OCI-LY7 (cell line): ENCODE data around the gene NTM. TPM values are rescaled to one million over a fixed set of nuclear protein-coding genes. Genes with fewer than 3 reads are reported as not detected.

Source experiments
- BruUV-seq: library from RNA; stranded (reverse); fragments of 400-500 nt; replicated peaks from 2 replicates; lab custom pipeline; 2021; lab: Mats Ljungman, UMichigan
- CTCF ChIA-PET: fragments of 300-600 bp; sonication (Branson Sonifier 250); formaldehyde crosslinking; loops from one replicate; lab custom pipeline; 2022; ENCODE audit warnings: antibody characterized with exemption; ENCODE audit not compliant: unreplicated experiment; lab: Charles Lee
- POLR2A ChIA-PET: fragments of 300-600 bp; sonication (Branson Sonifier 250); formaldehyde crosslinking; loops from one replicate; lab custom pipeline; 2022; ENCODE audit warnings: antibody characterized with exemption; lab: Charles Lee
- DNase-seq: peaks from one replicate; pipeline ENCODE4 v3.0.0-alpha.2; 2015; ENCODE audit warnings: low spot score
- H2AFZ ChIP-seq: fragments of 200-600 bp; sonication (generic), shearing (Covaris generic); 2 replicates; pipeline ENCODE4 v1.6.1; 2014; ENCODE audit warnings: mild to moderate bottlenecking, antibody characterized with exemption, low read length, moderate library complexity
- H3K27ac ChIP-seq: fragments of 200-600 bp; sonication (generic); 2 replicates; pipeline ENCODE4 v1.5.1; 2014; ENCODE audit warnings: mixed run types, low read depth, mild to moderate bottlenecking, moderate library complexity, low read length, inconsistent platforms; ENCODE audit not compliant: poor library complexity, severe bottlenecking
- H3K36me3 ChIP-seq: fragments of 200-600 bp; sonication (generic); 2 replicates; pipeline ENCODE4 v1.6.1; 2014; ENCODE audit warnings: mild to moderate bottlenecking, antibody characterized with exemption, low read length, moderate library complexity, mixed read lengths; ENCODE audit not compliant: insufficient read depth
- H3K4me1 ChIP-seq: fragments of 200-600 bp; sonication (generic); 2 replicates; pipeline ENCODE4 v1.5.1; 2014; ENCODE audit warnings: mild to moderate bottlenecking, low read length; ENCODE audit not compliant: insufficient read depth, poor library complexity, severe bottlenecking
- H3K4me2 ChIP-seq: fragments of 200-600 bp; sonication (generic); 2 replicates; pipeline ENCODE4 v1.6.1; 2014; ENCODE audit warnings: mild to moderate bottlenecking, low read length
- H3K4me3 ChIP-seq: fragments of 200-600 bp; sonication (generic); 2 replicates; pipeline ENCODE4 v1.5.1; 2014; ENCODE audit warnings: mild to moderate bottlenecking, low read depth, low read length; ENCODE audit not compliant: poor library complexity, severe bottlenecking
- H3K79me2 ChIP-seq: fragments of 200-600 bp; sonication (generic); 2 replicates; pipeline ENCODE4 v1.6.1; 2016; ENCODE audit warnings: low read depth, mild to moderate bottlenecking, low read length, moderate library complexity, mixed read lengths; ENCODE audit not compliant: insufficient read depth
- H3K9me2 ChIP-seq: fragments of 200-600 bp; sonication (generic); 2 replicates; pipeline ENCODE4 v1.6.1; 2016; ENCODE audit warnings: mild to moderate bottlenecking, low read length, mixed read lengths; ENCODE audit not compliant: insufficient read depth
- H3K9me3 ChIP-seq: fragments of 200-600 bp; sonication (generic); 2 replicates; pipeline ENCODE4 v1.6.1; 2014; ENCODE audit warnings: mild to moderate bottlenecking, mixed run types, low read length, mixed read lengths
- H4K20me1 ChIP-seq: fragments of 200-600 bp; sonication (generic); 2 replicates; pipeline ENCODE4 v1.6.1; 2014; ENCODE audit warnings: mild to moderate bottlenecking, antibody characterized with exemption, low read length, moderate library complexity, mixed read lengths; ENCODE audit not compliant: insufficient read depth
- CTCF ChIP-seq: fragments of 200-600 bp; sonication (generic); conservative IDR thresholded peaks from 2 replicates; pipeline ENCODE4 v1.5.1; 2014; ENCODE audit warnings: mild to moderate bottlenecking, antibody characterized with exemption, low read length, moderate library complexity, mixed read lengths
- EZH2phosphoT487 ChIP-seq: fragments of 200-600 bp; sonication (generic); IDR thresholded peaks from 2 replicates; pipeline ENCODE4 v1.6.1; 2018; ENCODE audit warnings: low read depth, borderline replicate concordance, mild to moderate bottlenecking, mixed run types, antibody characterized with exemption, low read length, moderate library complexity, mixed read lengths
- intact Hi-C: fragments of 100-400 bp; cut with micrococcal nuclease; formaldehyde crosslinking; loops from one replicate; pipeline ENCODE4 v1.10.0; 2022; ENCODE audit not compliant: unreplicated experiment
- total RNA-seq, 2 experiments: library from RNA; depleted of rRNA in 1 of 2; stranded (reverse); fragments of >200 nt in 1 of 2; shearing (Covaris generic) in 1 of 2; gene quantifications; 2 replicates each; pipeline ENCODE4 v1.2.3, GENCODE V29; 2014 to 2022

NTM gene
- total RNA-seq, 2 experiments from 2014 or later, result not detected

GRCh38 chr11:131839326-131839725 is 468.9 kb downstream of the NTM start:
- Histone ChIP-seq H3K9me3 (no peaks in the 10 kb centered on the region), H4K20me1 (no peaks in the 10 kb centered on the region), H2AFZ (no peak overlapping the region), H3K4me1 (no peaks in the 10 kb centered on the region), H3K27ac (no peak overlapping the region), H3K4me2 (no peak overlapping the region), H3K79me2 (no peaks in the 10 kb centered on the region), H3K9me2 (no peaks in the 10 kb centered on the region), H3K36me3 (no peaks in the 10 kb centered on the region), H3K4me3 (no peak overlapping the region)
- no peak for TF ChIP-seq CTCF
- no peak for TF ChIP-seq EZH2phosphoT487
- DNase-seq, result no peak
- ChIA-PET CTCF (interaction anchor here (0.6 kb wide), 1 partner anchor 111 kb away, joined by 3 read pairs; no protein-coding TSS in a partner anchor), POLR2A (no interaction called here)
- BruUV-seq, result no TSS peak
- intact Hi-C loops, result no loop called here

GRCh38 chr11:131840545-131840944 is 470.1 kb downstream of the NTM start:
- H3K79me2 ChIP-seq, result no peaks in the 10 kb centered on the region
- H3K4me3 ChIP-seq, result no peak overlapping the region
- H3K9me2 ChIP-seq, result no peaks in the 10 kb centered on the region
- H2AFZ ChIP-seq, result no peak overlapping the region
- POLR2A ChIA-PET, result interaction anchor here (0.6 to 0.7 kb wide), 2 partner anchors 23 to 1530 kb away, joined by 3 to 4 read pairs; no protein-coding TSS in a partner anchor
- TF ChIP-seq EZH2phosphoT487 (no peak), CTCF (no peak)
- no peak overlapping the region for H3K27ac ChIP-seq
- CTCF ChIA-PET, result no interaction called here
- H3K9me3 ChIP-seq, result no peaks in the 10 kb centered on the region
- no peak overlapping the region for H3K4me2 ChIP-seq
- no peaks in the 10 kb centered on the region for H3K4me1 ChIP-seq
- no peaks in the 10 kb centered on the region for H4K20me1 ChIP-seq
- intact Hi-C loops, result no loop called here
- no peak for DNase-seq
- no peaks in the 10 kb centered on the region for H3K36me3 ChIP-seq
- BruUV-seq, result no TSS peak

GRCh38 chr11:131841028-131841427 is 470.6 kb downstream of the NTM start:
- CTCF ChIA-PET, result no interaction called here
- Histone ChIP-seq H3K4me2 (no peak overlapping the region), H2AFZ (no peak overlapping the region), H4K20me1 (no peaks in the 10 kb centered on the region), H3K79me2 (no peaks in the 10 kb centered on the region), H3K4me3 (no peak overlapping the region), H3K36me3 (no peaks in the 10 kb centered on the region), H3K9me2 (no peaks in the 10 kb centered on the region), H3K4me1 (no peaks in the 10 kb centered on the region), H3K9me3 (no peaks in the 10 kb centered on the region), H3K27ac (no peak overlapping the region)
- intact Hi-C loops, result no loop called here
- POLR2A ChIA-PET, result interaction anchor here (0.6 to 0.7 kb wide), 2 partner anchors 23 to 1529 kb away, joined by 3 to 4 read pairs; no protein-coding TSS in a partner anchor
- no peak for DNase-seq
- BruUV-seq, result no TSS peak
- TF ChIP-seq CTCF (no peak), EZH2phosphoT487 (no peak)
